Ishikawa (cell line): ENCODE measurements around the gene PTPN1.

Source experiments
- CEBPB ChIP-seq: IDR thresholded peaks from 2 replicates; pipeline ENCODE4 v1.6.1; 2012
- CREB1 ChIP-seq: IDR thresholded peaks from 2 replicates; pipeline ENCODE4 v1.6.1; 2012; ENCODE audit warnings: low read depth
- EGR1 ChIP-seq: IDR thresholded peaks from 2 replicates; pipeline ENCODE4 v1.6.1; 2012
- EP300 ChIP-seq: IDR thresholded peaks from 2 replicates; pipeline ENCODE4 v1.6.1; 2012; ENCODE audit warnings: borderline replicate concordance
- FOXM1 ChIP-seq: IDR thresholded peaks from 2 replicates; pipeline ENCODE4 v1.6.1; 2012; ENCODE audit warnings: low read depth, borderline replicate concordance
- NFIC ChIP-seq: IDR thresholded peaks from 2 replicates; pipeline ENCODE4 v1.6.1; 2012
- RAD21 ChIP-seq: IDR thresholded peaks from 2 replicates; pipeline ENCODE4 v1.6.1; 2012; ENCODE audit warnings: low read depth
- TAF1 ChIP-seq: IDR thresholded peaks from 2 replicates; pipeline ENCODE4 v1.6.1; 2012; ENCODE audit warnings: low read depth, mild to moderate bottlenecking
- TCF12 ChIP-seq: IDR thresholded peaks from 2 replicates; pipeline ENCODE4 v1.6.1; 2012; ENCODE audit warnings: low read depth
- TEAD4 ChIP-seq: IDR thresholded peaks from 2 replicates; pipeline ENCODE4 v1.6.1; 2012
- YY1 ChIP-seq: IDR thresholded peaks from 2 replicates; pipeline ENCODE4 v1.6.1; 2012; ENCODE audit warnings: low read depth
- ZBTB7A ChIP-seq: IDR thresholded peaks from 2 replicates; pipeline ENCODE4 v1.6.1; 2012; ENCODE audit warnings: low read depth
- TF ChIP-seq, protein P1 (sequence below): IDR thresholded peaks from 2 replicates; pipeline ENCODE4 v1.6.1; 2012
- TF ChIP-seq, protein P2 (sequence below): IDR thresholded peaks from 2 replicates; pipeline ENCODE4 v1.6.1; 2012
- TF ChIP-seq, protein P3 (sequence below): IDR thresholded peaks from 2 replicates; pipeline ENCODE4 v1.6.1; 2012; ENCODE audit warnings: low read depth, mild to moderate bottlenecking

PTPN1 gene

DNA sequence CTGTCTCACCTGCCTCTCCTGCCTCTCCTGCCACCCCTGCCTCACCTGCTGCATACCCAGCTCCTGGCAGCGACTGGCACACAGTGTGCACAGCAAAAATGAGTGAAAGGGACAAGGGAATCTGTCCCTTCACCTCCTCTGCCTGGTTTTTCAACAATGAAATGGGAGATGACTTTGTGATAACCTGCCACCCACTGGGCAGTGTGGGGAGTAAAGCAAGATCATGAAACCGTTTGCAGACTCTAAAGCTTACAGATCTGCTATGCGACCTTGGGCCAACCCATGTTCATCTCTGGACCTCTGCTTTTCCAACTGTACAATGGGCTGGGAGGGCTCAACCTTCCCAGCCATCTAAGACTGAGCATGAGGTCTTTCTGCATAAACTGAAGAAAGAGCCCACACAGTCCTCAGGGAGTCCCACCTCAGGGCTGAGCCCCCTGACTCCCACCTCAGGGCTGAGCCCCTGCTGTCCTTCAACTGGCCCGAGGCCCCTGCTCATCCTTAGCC, 100.1 kb downstream of the PTPN1 start:
- TF ChIP-seq FOXM1 (no peak), YY1 (no peak), ZBTB7A (no peak), CREB1 (no peak), RAD21 (0 out of 2 replicates have a peak, but pooled peaks have one; percentile 22)
- TF ChIP-seq, protein P1, sequence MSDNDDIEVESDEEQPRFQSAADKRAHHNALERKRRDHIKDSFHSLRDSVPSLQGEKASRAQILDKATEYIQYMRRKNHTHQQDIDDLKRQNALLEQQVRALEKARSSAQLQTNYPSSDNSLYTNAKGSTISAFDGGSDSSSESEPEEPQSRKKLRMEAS = no peak

DNA sequence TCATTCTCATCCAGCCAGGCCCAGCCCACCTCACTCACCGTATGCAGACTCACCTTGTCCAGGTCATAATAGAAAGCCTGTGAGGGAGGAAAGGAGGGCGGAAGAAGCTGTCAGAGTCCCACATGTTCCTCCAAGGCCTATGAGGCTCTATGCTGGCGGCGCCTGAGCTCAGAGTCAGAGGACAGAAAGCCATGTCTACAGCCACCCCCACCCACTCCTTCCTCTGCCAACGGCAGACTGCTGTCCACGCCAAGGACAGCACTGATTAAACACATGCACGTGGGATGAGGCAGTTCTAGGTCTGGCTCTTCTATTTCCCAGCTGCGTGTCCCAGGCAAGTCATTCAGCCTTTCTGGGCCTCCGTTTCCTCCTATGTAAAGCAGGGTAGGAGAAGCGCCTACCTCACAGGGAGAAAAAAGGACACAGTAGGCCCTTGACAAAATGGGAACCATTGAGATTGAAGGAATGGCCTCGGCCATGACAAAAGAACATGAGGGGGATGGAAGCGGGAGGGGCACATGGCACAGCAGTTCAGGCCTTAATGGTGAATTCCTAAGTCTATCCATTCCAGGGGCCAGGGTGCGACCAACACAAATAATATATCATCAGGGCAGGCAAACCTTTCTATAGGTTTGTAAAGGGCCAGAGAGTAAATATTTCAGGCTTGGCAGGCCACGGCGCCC, 101.1 kb downstream of the PTPN1 start:
- TF ChIP-seq CEBPB (no peak), RAD21 (no peak), ZBTB7A (no peak), TAF1 (no peak), TCF12 (no peak), NFIC (no peak), TEAD4 (no peak), FOXM1 (no peak)
- TF ChIP-seq, protein P2, sequence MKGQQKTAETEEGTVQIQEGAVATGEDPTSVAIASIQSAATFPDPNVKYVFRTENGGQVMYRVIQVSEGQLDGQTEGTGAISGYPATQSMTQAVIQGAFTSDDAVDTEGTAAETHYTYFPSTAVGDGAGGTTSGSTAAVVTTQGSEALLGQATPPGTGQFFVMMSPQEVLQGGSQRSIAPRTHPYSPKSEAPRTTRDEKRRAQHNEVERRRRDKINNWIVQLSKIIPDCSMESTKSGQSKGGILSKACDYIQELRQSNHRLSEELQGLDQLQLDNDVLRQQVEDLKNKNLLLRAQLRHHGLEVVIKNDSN = no peak
- TF ChIP-seq, protein P3, sequence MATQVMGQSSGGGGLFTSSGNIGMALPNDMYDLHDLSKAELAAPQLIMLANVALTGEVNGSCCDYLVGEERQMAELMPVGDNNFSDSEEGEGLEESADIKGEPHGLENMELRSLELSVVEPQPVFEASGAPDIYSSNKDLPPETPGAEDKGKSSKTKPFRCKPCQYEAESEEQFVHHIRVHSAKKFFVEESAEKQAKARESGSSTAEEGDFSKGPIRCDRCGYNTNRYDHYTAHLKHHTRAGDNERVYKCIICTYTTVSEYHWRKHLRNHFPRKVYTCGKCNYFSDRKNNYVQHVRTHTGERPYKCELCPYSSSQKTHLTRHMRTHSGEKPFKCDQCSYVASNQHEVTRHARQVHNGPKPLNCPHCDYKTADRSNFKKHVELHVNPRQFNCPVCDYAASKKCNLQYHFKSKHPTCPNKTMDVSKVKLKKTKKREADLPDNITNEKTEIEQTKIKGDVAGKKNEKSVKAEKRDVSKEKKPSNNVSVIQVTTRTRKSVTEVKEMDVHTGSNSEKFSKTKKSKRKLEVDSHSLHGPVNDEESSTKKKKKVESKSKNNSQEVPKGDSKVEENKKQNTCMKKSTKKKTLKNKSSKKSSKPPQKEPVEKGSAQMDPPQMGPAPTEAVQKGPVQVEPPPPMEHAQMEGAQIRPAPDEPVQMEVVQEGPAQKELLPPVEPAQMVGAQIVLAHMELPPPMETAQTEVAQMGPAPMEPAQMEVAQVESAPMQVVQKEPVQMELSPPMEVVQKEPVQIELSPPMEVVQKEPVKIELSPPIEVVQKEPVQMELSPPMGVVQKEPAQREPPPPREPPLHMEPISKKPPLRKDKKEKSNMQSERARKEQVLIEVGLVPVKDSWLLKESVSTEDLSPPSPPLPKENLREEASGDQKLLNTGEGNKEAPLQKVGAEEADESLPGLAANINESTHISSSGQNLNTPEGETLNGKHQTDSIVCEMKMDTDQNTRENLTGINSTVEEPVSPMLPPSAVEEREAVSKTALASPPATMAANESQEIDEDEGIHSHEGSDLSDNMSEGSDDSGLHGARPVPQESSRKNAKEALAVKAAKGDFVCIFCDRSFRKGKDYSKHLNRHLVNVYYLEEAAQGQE = no peak
- TF ChIP-seq, protein P1 = no peak

DNA sequence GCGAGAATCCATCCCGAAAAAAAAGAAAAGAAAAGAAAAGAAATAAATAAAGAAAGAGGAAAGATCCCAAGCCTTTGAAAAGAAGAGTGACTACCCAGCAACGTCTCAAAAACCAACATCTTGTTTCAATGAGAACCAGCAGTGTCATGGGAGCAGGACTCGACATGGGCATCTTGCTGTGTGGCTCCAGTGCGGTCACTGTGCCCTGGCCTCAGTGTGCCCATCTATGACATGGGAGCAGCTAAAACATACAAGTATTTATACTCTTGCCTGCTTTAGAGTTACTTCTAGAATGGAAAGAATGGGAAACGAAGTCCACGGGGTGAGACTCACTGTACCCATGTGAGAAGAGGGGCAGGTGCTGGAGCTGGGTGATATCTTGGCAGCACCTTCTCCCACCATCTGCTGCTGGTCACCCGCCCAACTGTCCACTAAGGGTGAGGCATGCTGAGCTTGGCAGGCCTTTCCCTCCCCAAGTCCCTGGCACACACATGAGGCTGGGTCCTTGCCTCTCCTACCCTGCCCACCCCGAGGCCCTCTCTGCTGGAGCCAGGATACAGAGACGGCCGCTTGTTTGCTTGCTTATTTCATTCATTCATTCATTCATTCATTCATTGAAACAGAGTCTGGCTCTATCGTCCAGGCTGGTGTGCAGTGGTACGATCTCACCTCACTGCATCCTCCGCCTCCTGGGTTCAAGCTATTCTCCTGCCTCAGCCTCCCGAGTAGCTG, 103.4 kb downstream of the PTPN1 start:
- no peak for TF ChIP-seq NFIC
- no peak for TF ChIP-seq RAD21
- TF ChIP-seq FOXM1 = no peak
- no peak for TF ChIP-seq YY1
- no peak for TF ChIP-seq TEAD4
- TF ChIP-seq, protein P1 = no peak
- TF ChIP-seq CEBPB = no peak
- TF ChIP-seq TAF1 = no peak
- TF ChIP-seq, protein P3 = no peak
- no peak for TF ChIP-seq EGR1
- TF ChIP-seq, protein P2 = no peak
- TF ChIP-seq ZBTB7A = no peak
- no peak for TF ChIP-seq CREB1
- TF ChIP-seq TCF12 = no peak
- no peak for TF ChIP-seq EP300

DNA sequence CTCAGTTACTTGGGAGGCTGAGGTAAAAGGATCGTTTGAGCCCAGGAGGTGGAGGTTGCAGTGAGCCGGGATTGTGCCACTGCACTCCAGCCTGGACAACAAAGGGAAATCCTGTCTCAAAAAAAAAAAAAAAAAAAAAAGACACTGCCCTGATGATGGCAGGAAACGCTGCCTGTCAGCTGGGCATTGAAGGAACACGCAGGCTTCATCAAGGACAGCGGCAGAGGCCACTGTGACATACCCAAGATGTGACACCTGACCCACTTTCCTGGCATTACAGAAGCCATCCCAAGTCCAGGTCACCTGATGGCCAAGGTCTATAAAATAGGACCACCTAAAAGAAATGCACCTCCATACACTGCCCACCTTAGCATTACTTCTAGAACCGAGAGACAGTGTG, 105.2 kb downstream of the PTPN1 start:
- TF ChIP-seq YY1 (no peak), CREB1 (no peak), NFIC (no peak), FOXM1 (no peak), RAD21 (no peak), TAF1 (no peak), TEAD4 (no peak), EGR1 (no peak), ZBTB7A (no peak), TCF12 (no peak)
- TF ChIP-seq, protein P2 = no peak
- TF ChIP-seq, protein P3 = no peak
